ENCODE results near the gene PCK1. TPM values are rescaled to one million over a fixed set of nuclear protein-coding genes. Genes with fewer than 3 reads are reported as not detected.

The PCK1 gene
- total and polyA plus RNA-seq, 2 of the 8 experiments (the other 6 are each of a cell fraction or from before 2014, with no cell fraction given) = not detected

- TF ChIP-seq CHD1 (IDR thresholded peaks at IDR 0.05; ENCODE audit: low read depth, low read length) (no peak), TCF12 (IDR thresholded peaks at IDR 0.05; ENCODE audit: low read depth, low read length) (no peak), TEAD4 (IDR thresholded peaks at IDR 0.05; ENCODE audit: low read depth, low read length) (no peak), SIN3A (conservative IDR thresholded peaks at IDR 0.05 in 1 of 2, IDR thresholded peaks at IDR 0.05 in 1 of 2; ENCODE audit: low read depth in 1 of 2, low read length in 2 of 2) (no peak), CREB1 (IDR thresholded peaks at IDR 0.05) (0 out of 2 replicates have a peak, but pooled peaks have one; percentile 13), POLR2AphosphoS5 (IDR thresholded peaks at IDR 0.05; ENCODE audit: low read depth, low read length) (no peak)
Measured at GRCh38 chr20:57596998-57597939, 36.4 kb downstream of the PCK1 start (continued).

Data from H1 (cell line).